Hepatocyte (in vitro differentiated cells): Measurements from ENCODE around the gene A3GALT2.

ENCODE experiments used
- EZH2 ChIP-seq: fragments of 200-600 bp; sonication (generic); IDR thresholded peaks from 2 replicates; pipeline ENCODE4 v1.6.1; 2016; ENCODE audit warnings: antibody characterized with exemption, mild to moderate bottlenecking, borderline replicate concordance
- EZH2phosphoT487 ChIP-seq: fragments of 200-600 bp; sonication (generic); IDR thresholded peaks from one replicate; pipeline ENCODE4 v1.6.1; 2018; ENCODE audit warnings: antibody characterized with exemption, mild to moderate bottlenecking, low read depth, moderate library complexity; ENCODE audit not compliant: unreplicated experiment, severe bottlenecking

DNA sequence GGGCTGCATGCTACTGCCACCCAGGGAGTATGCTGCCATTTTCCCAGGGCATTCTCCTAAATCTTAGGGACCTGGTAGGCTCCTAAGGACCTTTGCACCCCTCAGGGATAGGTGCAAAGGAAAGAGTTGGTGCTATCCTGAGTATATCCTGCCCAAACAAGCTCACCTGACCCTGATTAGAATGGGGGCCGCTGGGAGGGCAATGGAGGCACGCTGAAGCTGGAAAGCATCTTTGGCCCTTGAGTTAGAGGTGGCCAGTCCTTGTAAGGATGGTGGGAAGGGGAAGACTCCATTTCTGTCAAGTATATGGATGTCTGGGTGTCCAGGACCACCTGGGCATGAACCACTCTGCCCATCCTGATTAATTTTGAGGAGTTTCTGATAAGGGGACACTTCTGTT, 48.9 kb upstream of the A3GALT2 start:
- no peak for TF ChIP-seq EZH2
- TF ChIP-seq EZH2phosphoT487, result no peak
